Calu3 (cell line): ENCODE measurements around the gene GUCY1A2. TPM values are rescaled to one million over a fixed set of nuclear protein-coding genes. Genes with fewer than 3 reads are reported as not detected.

Source experiments
- BruUV-seq: library from RNA; stranded (reverse); fragments of 400-500 nt; replicated peaks from 2 replicates; lab custom pipeline; 2021; lab: Mats Ljungman, UMichigan
- CTCF ChIA-PET: fragments of 300-600 bp; sonication (Branson Sonifier 250); formaldehyde crosslinking; loops from one replicate; lab custom pipeline; 2022; ENCODE audit warnings: antibody characterized with exemption; lab: Charles Lee
- DNase-seq: peaks from one replicate; pipeline ENCODE4 v3.0.0; 2022
- H3K27ac Mint-ChIP-seq: one replicate; pipeline ENCODE4 v1.8.0; 2022; ENCODE audit warnings: mixed read lengths; ENCODE audit not compliant: unreplicated experiment
- H3K27me3 Mint-ChIP-seq: one replicate; pipeline ENCODE4 v1.8.0; 2022; ENCODE audit warnings: mixed read lengths; ENCODE audit not compliant: unreplicated experiment
- H3K36me3 Mint-ChIP-seq: one replicate; pipeline ENCODE4 v1.8.0; 2022; ENCODE audit warnings: mild to moderate bottlenecking, moderate library complexity, mixed read lengths; ENCODE audit not compliant: insufficient read depth, unreplicated experiment
- H3K4me1 Mint-ChIP-seq: one replicate; pipeline ENCODE4 v1.8.0; 2022; ENCODE audit warnings: mild to moderate bottlenecking, low read depth, mixed read lengths; ENCODE audit not compliant: unreplicated experiment
- H3K4me3 Mint-ChIP-seq: one replicate; pipeline ENCODE4 v1.8.0; 2022; ENCODE audit warnings: mild to moderate bottlenecking, low read depth, moderate library complexity, mixed read lengths; ENCODE audit not compliant: unreplicated experiment
- H3K9me3 Mint-ChIP-seq: one replicate; pipeline ENCODE4 v1.8.0; 2022; ENCODE audit warnings: low read depth, mixed read lengths; ENCODE audit not compliant: unreplicated experiment
- CTCF ChIP-seq: fragments of 200-600 bp; IDR thresholded peaks from one replicate; pipeline ENCODE4 v1.8.0; 2022; ENCODE audit warnings: antibody characterized with exemption; ENCODE audit not compliant: unreplicated experiment
- intact Hi-C: fragments of 100-400 bp; cut with micrococcal nuclease; formaldehyde crosslinking; loops from one replicate; pipeline ENCODE4 v1.10.0; 2022; ENCODE audit not compliant: unreplicated experiment
- total RNA-seq: library from RNA; stranded (reverse); gene quantifications from 2 replicates; pipeline ENCODE4 v1.2.3, GENCODE V29; 2022

GUCY1A2 gene
- total RNA-seq, 1 experiment from 2014 or later, result not detected

GRCh38 chr11:107044503-107044902 is 26.2 kb upstream of the GUCY1A2 start:
- no peaks in the 10 kb centered on the region for H3K4me1 Mint-ChIP-seq
- no peak overlapping the region for H3K27ac Mint-ChIP-seq
- H3K27me3 Mint-ChIP-seq, result no peaks in the 10 kb centered on the region
- no peak overlapping the region for H3K4me3 Mint-ChIP-seq
- peaks cover 3% of the 10 kb centered on the region for H3K9me3 Mint-ChIP-seq
- TF ChIP-seq CTCF, result no peak
- no TSS peak for BruUV-seq
- intact Hi-C loops, result no loop called here
- CTCF ChIA-PET, result no interaction called here
- no peaks in the 10 kb centered on the region for H3K36me3 Mint-ChIP-seq
- DNase-seq, result no peak

GRCh38 chr11:107043242-107044006 is 25.1 kb upstream of the GUCY1A2 start:
- no peak overlapping the region for H3K4me3 Mint-ChIP-seq
- no peaks in the 10 kb centered on the region for H3K4me1 Mint-ChIP-seq
- CTCF ChIA-PET, result no interaction called here
- H3K9me3 Mint-ChIP-seq, result peaks cover under 1% of the 10 kb centered on the region
- no TSS peak for BruUV-seq
- DNase-seq, result no peak
- intact Hi-C loops, result no loop called here
- TF ChIP-seq CTCF, result no peak
- no peaks in the 10 kb centered on the region for H3K27me3 Mint-ChIP-seq
- no peak overlapping the region for H3K27ac Mint-ChIP-seq
- H3K36me3 Mint-ChIP-seq, result no peaks in the 10 kb centered on the region

GRCh38 chr11:107042748-107043147 is 24.5 kb upstream of the GUCY1A2 start:
- Mint-ChIP-seq H3K27me3 (no peaks in the 10 kb centered on the region), H3K27ac (no peak overlapping the region), H3K9me3 (no peaks in the 10 kb centered on the region), H3K4me3 (no peak overlapping the region), H3K36me3 (no peaks in the 10 kb centered on the region), H3K4me1 (no peaks in the 10 kb centered on the region)
- no TSS peak for BruUV-seq
- CTCF ChIA-PET, result no interaction called here
- intact Hi-C loops, result no loop called here
- DNase-seq, result no peak
- TF ChIP-seq CTCF, result no peak

GRCh38 chr11:107041088-107041444 is 22.8 kb upstream of the GUCY1A2 start:
- BruUV-seq, result no TSS peak
- H3K36me3 Mint-ChIP-seq, result no peaks in the 10 kb centered on the region
- no peak for DNase-seq
- H3K4me1 Mint-ChIP-seq, result no peaks in the 10 kb centered on the region
- TF ChIP-seq CTCF, result no peak
- H3K27me3 Mint-ChIP-seq, result no peaks in the 10 kb centered on the region
- intact Hi-C loops, result no loop called here
- CTCF ChIA-PET, result no interaction called here
- H3K27ac Mint-ChIP-seq, result no peak overlapping the region
- H3K9me3 Mint-ChIP-seq, result no peaks in the 10 kb centered on the region
- no peak overlapping the region for H3K4me3 Mint-ChIP-seq
